DOHH2 (cell line): ENCODE data around the gene CDKN2AIP.

Experiments
- EZH2phosphoT487 ChIP-seq: fragments of 200-600 bp; sonication (generic); IDR thresholded peaks from 2 replicates; pipeline ENCODE4 v1.6.1; 2017; ENCODE audit warnings: borderline replicate concordance, mild to moderate bottlenecking, antibody characterized with exemption, low read length, moderate library complexity, mixed read lengths
- TF ChIP-seq, protein P1 (sequence below): fragments of 200-600 bp; sonication (generic); IDR thresholded peaks from one replicate; pipeline ENCODE4 v1.5.1; 2014; ENCODE audit warnings: antibody characterized with exemption, mild to moderate bottlenecking, low read depth, low read length; ENCODE audit not compliant: poor library complexity, severe bottlenecking

DNA sequence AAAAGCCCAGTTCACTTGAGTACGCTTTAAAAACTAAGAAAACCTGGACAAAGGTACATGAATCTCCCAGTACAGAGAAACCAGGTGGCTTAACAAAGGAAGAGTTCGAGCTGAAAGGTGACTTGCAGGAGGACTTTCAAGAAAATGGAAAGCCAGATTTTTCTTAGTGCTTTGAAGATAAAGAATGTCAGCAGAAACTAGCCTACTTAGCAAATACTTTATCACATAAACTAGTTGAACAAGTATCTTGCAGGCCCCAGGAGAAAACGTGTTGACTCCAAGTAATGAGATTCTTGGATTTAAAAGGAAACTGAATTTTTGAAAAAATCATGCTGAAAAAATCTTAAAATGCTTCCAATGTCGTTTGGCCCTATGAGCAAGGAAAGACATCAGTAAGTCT, 26.4 kb downstream of the CDKN2AIP start:
- TF ChIP-seq, protein P1, sequence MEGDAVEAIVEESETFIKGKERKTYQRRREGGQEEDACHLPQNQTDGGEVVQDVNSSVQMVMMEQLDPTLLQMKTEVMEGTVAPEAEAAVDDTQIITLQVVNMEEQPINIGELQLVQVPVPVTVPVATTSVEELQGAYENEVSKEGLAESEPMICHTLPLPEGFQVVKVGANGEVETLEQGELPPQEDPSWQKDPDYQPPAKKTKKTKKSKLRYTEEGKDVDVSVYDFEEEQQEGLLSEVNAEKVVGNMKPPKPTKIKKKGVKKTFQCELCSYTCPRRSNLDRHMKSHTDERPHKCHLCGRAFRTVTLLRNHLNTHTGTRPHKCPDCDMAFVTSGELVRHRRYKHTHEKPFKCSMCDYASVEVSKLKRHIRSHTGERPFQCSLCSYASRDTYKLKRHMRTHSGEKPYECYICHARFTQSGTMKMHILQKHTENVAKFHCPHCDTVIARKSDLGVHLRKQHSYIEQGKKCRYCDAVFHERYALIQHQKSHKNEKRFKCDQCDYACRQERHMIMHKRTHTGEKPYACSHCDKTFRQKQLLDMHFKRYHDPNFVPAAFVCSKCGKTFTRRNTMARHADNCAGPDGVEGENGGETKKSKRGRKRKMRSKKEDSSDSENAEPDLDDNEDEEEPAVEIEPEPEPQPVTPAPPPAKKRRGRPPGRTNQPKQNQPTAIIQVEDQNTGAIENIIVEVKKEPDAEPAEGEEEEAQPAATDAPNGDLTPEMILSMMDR, result no peak
- no peak for TF ChIP-seq EZH2phosphoT487
